ENCODE measurements around the gene BCKDHB. TPM values are rescaled to one million over a fixed set of nuclear protein-coding genes. Genes with fewer than 3 reads are reported as not detected.

BCKDHB gene
- total and polyA plus RNA-seq, 2 experiments from 2014 or later = 32.1 to 42.7 TPM

- Mint-ChIP-seq H3K27me3 (ENCODE audit: insufficient read depth, low read depth, poor library complexity) (no peaks in the 10 kb centered on the region), H3K9me3 (no peaks in the 10 kb centered on the region; the same call in 2 of the 3 replicates), H3K4me3 (no peak overlapping the region), H3K4me1 (no peaks in the 10 kb centered on the region), H3K36me3 (ENCODE audit: low read depth) (0 out of 3 replicates have a peak, but pooled peaks cover 2% of the 10 kb centered on the region), H3K27ac (no peak overlapping the region)
- ATAC-seq (no peak), DNase-seq (ENCODE audit: low spot score) (no peak)
- TF ChIP-seq ZNF114 (CRISPR knock-in tag; IDR thresholded peaks at IDR 0.05) (no peak), ZNF462 (CRISPR knock-in tag; IDR thresholded peaks at IDR 0.05) (no peak), EZH2phosphoT487 (IDR thresholded peaks at IDR 0.05; ENCODE audit: unreplicated experiment) (no peak), STAT1 (IDR thresholded peaks at IDR 0.05; ENCODE audit: unreplicated experiment) (no peak), CTCF (conservative IDR thresholded peaks at IDR 0.05; ENCODE audit: low read depth in 2 of 2) (no peak), JUNB (IDR thresholded peaks at IDR 0.05; ENCODE audit: unreplicated experiment) (no peak), ETS1 (IDR thresholded peaks at IDR 0.05) (no peak), REST (IDR thresholded peaks at IDR 0.05; ENCODE audit: unreplicated experiment) (no peak), EZH2 (IDR thresholded peaks at IDR 0.05; ENCODE audit: low read depth, unreplicated experiment) (no peak), POLR2AphosphoS5 (IDR thresholded peaks at IDR 0.05; ENCODE audit: low read depth) (no peak)
- Histone ChIP-seq H2AFZ (no peak overlapping the region), H3F3A (replicated peaks; ENCODE audit: low read depth) (no peaks in the 10 kb centered on the region), H3K27me3 (ENCODE audit: insufficient read depth) (no peaks in the 10 kb centered on the region), H3K4me2 (no peak overlapping the region), H3K9me2 (ENCODE audit: insufficient read depth) (no peaks in the 10 kb centered on the region), H4K20me1 (replicated peaks; ENCODE audit: insufficient read depth) (no peaks in the 10 kb centered on the region), H3K27ac (ENCODE audit: low read depth) (no peak overlapping the region), H3K4me3 (no peak overlapping the region), H3K36me3 (ENCODE audit: insufficient read depth) (no peaks in the 10 kb centered on the region), H3K79me2 (replicated peaks; ENCODE audit: insufficient read depth) (no peaks in the 10 kb centered on the region), H3K4me1 (ENCODE audit: insufficient read depth) (no peaks in the 10 kb centered on the region)
Measured at GRCh38 chr6:80272988-80273387, 166.5 kb downstream of the BCKDHB start.
